AG08395 (cell line): ENCODE data around the gene ZSCAN32.

ENCODE experiments used
- DNase-seq: peaks from one replicate; pipeline ENCODE4 v3.0.0; 2012; ENCODE audit warnings: mixed read lengths, low spot score

ZSCAN32 gene

GRCh38 chr16:3356118-3356517 is 44.7 kb downstream of the ZSCAN32 start:
- DNase-seq = no peak

- no peak for DNase-seq
Measured at GRCh38 chr16:3355589-3355988, 45.2 kb downstream of the ZSCAN32 start, which contains the start of gene OR2C1. Gene OR2C1 (plus strand): TSS chr16:3355889. CDS start chr16:3355941, 52 bp downstream.

- DNase-seq = no peak
Measured at GRCh38 chr16:3349175-3349574, 51.6 kb downstream of the ZSCAN32 start.

DNA sequence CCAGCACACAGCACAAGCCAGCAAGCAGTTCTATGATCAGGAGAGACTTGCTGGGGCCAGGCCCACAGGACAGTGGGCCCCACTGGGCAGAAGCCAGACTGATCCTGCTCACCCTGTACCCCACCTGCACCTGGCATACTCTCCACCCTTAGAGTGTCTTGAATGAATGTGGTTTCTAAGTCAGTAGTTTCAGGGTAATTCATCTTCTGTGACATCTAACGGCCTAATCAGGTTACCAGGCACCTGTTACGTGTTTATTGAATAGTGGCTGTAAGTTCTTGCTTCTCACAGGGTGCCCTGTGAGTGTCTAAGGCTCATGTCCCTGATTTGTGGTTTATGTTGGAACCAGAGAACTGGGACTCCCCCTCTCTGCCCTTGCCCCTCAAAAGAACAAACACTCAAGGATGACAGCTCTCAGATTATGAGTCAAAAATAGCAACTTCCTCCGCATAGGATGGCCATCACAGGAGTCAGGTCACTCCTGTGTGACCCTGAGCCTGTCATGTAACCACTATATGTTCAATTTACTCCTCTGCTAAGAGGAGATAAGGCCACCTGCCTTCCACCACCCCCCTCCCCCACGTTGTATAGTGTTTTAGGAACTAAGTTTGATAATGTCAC is 52.1 kb downstream of the ZSCAN32 start:
- DNase-seq = no peak

- no peak for DNase-seq
Measured at GRCh38 chr16:3347586-3347985, 53.2 kb downstream of the ZSCAN32 start.

- DNase-seq = no peak
Measured at GRCh38 chr16:3346041-3346440, 54.8 kb downstream of the ZSCAN32 start.
